Ovary (tissue), 3 donors: ENCODE measurements around the gene C2orf76.

Experiments used
- CTCF ChIP-seq, 3 donors: fragments of 450-650 bp in 2 of 3; fragments of 200-600 bp in 1 of 3; IDR thresholded peaks; one replicate each; pipeline versions ENCODE4 v1.5.1 to v1.8.0; 2016 to 2022; ENCODE audit warnings: antibody characterized with exemption in 3 of 3, mild to moderate bottlenecking in 1 of 3
- EP300 ChIP-seq: sonication (generic); formaldehyde crosslinking; IDR thresholded peaks from one replicate; pipeline ENCODE4 v1.6.1; 2017; ENCODE audit warnings: antibody characterized with exemption
- POLR2A ChIP-seq: fragments of 450-650 bp; IDR thresholded peaks from one replicate; pipeline ENCODE4 v1.6.1; 2017; ENCODE audit warnings: antibody characterized with exemption, mild to moderate bottlenecking, moderate library complexity
- donor health status: DM: no; HTN: no; CAD: no.

- no peak for TF ChIP-seq POLR2A
- TF ChIP-seq CTCF (IDR thresholded peaks at IDR 0.05): no peak
- TF ChIP-seq EP300: no peak
These were observed 100.5 kb downstream of the C2orf76 start for GRCh38 chr2:119266091-119266589.
